Choroid plexus epithelial cell (primary cell): Measurements from ENCODE around the gene NT5C1A.
A peak's percentile ranks its signal among the peaks of the same experiment; 100 is the strongest.

Experiments
- DNase-seq: peaks from one replicate; pipeline ENCODE4 v3.0.0-alpha.2; 2010; ENCODE audit warnings: low read depth
- H3K4me3 ChIP-seq: 2 replicates; pipeline ENCODE4 v1.5.1; 2011; ENCODE audit warnings: low read depth, mild to moderate bottlenecking, control low read depth, low read length, moderate library complexity
- CTCF ChIP-seq: conservative IDR thresholded peaks from 2 replicates; pipeline ENCODE4 v1.5.1; 2011; ENCODE audit warnings: low read depth, mild to moderate bottlenecking, control low read depth, inconsistent platforms, low read length, moderate library complexity

NT5C1A gene

GRCh38 chr1:39711104-39711965, 39.4 kb upstream of the NT5C1A start:
- no peak overlapping the region for H3K4me3 ChIP-seq
- peak; percentile 60 for DNase-seq
- TF ChIP-seq CTCF = peak; percentile 27

- DNase-seq = no peak
- TF ChIP-seq CTCF = no peak
- no peak overlapping the region for H3K4me3 ChIP-seq
These were observed 35.6 kb upstream of the NT5C1A start for GRCh38 chr1:39707506-39707905.

- DNase-seq = no peak
- no peak for TF ChIP-seq CTCF
- H3K4me3 ChIP-seq = no peak overlapping the region
These were observed 32.9 kb upstream of the NT5C1A start for GRCh38 chr1:39704757-39705156.

GRCh38 chr1:39701049-39701439, 29.1 kb upstream of the NT5C1A start:
- peak; percentile 91 for DNase-seq
- no peak for TF ChIP-seq CTCF
- H3K4me3 ChIP-seq = peak overlapping the region; percentile 44

GRCh38 chr1:39700348-39700747, 28.4 kb upstream of the NT5C1A start:
- TF ChIP-seq CTCF = no peak
- H3K4me3 ChIP-seq = no peak overlapping the region
- DNase-seq = no peak

GRCh38 chr1:39699419-39699818, 27.5 kb upstream of the NT5C1A start:
- no peak for DNase-seq
- TF ChIP-seq CTCF = no peak
- H3K4me3 ChIP-seq = no peak overlapping the region

- no peak for DNase-seq
- TF ChIP-seq CTCF = no peak
- no peak overlapping the region for H3K4me3 ChIP-seq
These were observed 26.7 kb upstream of the NT5C1A start for GRCh38 chr1:39698568-39698967.
